HG03571 (cell line): ENCODE data around the gene MCU.
"Not testable (repeated sequence)": the region's sequence is repeated elsewhere in the genome, so short reads cannot be mapped to it uniquely, and the experiment has no call there.

Source experiments
- ATAC-seq: cut with Tn5 transposase; IDR thresholded peaks from one replicate; pipeline ENCODE4 v1.9.1; 2021; ENCODE audit not compliant: unreplicated experiment

The MCU gene, protein sequence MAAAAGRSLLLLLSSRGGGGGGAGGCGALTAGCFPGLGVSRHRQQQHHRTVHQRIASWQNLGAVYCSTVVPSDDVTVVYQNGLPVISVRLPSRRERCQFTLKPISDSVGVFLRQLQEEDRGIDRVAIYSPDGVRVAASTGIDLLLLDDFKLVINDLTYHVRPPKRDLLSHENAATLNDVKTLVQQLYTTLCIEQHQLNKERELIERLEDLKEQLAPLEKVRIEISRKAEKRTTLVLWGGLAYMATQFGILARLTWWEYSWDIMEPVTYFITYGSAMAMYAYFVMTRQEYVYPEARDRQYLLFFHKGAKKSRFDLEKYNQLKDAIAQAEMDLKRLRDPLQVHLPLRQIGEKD

DNA sequence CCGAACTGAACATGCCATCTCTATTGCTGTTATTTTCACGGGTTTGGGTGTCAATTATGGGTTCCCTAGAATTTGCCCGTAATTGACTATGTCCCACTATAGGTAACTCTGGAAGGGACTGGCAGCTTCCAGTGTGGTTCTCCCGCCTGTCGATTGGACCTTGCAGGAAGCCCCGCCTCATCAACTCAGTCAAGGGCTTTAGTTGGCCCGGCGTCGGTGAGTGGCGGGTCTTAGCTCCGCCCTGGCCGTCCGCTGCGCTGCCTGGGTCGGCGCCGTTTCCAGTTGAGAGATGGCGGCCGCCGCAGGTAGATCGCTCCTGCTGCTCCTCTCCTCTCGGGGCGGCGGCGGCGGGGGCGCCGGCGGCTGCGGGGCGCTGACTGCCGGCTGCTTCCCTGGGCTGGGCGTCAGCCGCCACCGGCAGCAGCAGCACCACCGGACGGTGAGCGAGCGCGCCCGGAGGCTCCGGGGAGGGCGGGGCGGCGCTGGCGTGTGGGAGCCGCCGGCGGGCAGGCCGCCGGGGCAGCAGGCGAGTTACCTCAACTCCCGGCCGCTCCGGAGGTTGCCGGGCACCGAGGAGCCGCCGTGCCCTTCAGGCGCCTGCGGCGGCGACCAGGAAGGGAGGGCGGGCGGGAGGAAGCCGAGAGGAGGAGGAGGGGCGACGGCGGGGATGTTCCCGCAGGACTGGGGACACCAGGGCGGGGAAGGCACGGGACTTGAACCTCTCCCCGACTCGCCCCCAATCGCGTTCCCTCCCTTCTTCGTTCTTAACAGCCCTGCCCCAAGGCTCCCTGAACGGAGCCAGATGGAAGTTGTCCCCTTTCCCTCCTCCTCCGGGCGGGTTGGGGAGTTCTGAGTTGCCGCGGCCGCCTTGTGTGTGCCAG is at the start of gene MCU:
MCU (plus strand) TSS at position 281 of the 881 bp plus-strand sequence; CDS start at position 290, 9 bp downstream.
- peak; percentile 86 for ATAC-seq

DNA sequence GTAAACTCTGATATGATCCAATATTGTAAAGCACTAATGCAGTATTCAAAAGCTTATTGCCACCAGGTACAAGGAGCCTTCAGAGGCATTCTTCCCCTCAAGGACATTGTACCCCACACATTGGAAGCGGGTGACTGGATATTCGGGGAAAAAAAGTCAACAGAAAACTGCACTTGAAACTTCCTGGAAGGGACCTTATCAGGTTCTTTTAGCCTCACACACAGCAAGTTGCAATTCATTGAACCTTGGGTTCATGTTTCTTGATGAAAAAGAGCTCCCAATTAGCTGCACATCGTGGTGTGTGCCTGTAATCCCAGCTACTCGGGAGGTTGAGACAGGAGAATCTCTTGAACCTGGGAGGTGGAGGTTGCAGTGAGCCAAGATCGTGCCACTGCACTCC is 49.6 kb upstream of the MCU start:
- no peak for ATAC-seq

DNA sequence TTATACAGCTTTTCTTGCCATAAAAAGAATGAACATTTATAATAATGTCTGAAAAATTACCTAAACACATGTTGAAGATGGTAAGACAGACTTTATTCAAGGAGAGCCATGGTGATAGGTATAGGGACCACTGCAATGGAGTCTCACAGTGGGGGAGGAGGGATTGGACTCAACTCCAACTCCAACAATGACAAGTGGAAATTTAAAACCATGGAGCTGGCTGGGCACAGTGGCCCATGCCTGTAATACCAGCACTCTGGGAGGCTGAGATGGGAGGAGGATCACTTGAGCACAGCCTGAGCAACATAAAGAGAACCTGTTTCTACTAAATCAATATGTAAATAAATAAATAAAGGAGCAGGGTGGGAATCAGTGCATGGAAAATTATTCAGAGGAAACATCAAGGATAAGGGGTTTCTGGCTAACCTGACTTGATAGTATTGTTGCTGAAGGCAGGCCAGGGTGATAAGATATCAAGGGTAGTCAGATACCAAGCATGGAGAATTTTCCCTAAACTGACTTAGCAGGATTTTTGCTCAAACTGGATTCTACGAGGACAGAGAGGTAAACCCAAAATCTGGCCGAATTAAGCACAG is 46.6 kb upstream of the MCU start:
- ATAC-seq = no peak

DNA sequence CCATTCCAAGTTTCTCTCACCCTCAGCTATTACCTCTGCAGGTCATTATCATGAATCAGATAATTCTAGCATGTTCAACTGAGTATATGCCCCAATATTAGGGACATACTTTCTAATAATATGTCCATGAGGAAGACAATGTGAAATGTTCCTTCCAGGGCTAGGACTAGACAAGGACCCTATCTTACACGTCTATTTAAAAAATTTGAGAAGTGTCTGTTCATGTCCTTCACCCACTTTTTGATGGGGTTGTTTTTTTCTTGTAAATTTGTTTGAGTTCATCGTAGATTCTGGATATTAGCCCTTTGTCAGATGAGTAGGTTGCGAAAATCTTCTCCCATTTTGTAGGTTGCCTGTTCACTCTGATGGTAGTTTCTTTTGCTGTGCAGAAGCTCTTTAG is 45.0 kb upstream of the MCU start:
- ATAC-seq = not testable (repeated sequence)

DNA sequence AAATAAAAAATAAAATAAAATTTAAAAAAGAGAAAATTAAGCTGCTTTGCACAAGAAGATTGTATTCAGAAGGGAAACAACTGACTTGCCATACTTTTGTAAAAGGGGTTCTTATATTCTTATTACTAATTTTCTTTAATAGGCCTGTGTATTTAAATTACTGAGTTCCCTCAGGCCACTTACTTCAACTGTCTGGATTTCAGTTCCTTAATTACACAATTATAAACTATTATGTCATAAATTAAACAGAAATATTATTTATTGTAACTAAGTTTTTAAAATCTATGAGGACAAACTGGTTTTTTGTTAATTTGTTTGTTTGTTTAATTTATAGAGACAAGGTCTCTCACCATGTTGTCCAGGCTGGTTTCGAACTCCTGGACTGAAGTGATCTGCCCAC is 43.6 kb upstream of the MCU start:
- ATAC-seq = no peak

DNA sequence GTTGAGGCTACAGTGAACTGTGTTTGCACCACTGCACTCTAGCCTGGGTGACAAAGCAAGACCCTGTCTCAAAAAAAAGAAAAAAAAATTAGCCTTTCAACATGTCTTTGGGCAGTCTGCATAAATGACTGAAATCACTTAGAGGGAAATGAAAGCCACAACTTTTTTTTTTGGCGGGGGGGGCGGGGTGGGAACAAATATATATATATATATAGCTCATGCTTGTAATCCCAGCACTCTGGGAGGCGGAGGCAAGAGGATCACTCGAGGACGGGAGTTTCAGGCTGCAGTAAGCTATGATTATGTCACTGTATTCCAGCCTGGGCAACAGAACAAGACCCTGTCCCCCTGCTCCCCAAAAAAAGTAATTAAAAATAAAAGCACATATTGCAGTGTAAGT is 42.7 kb upstream of the MCU start:
- no peak for ATAC-seq

DNA sequence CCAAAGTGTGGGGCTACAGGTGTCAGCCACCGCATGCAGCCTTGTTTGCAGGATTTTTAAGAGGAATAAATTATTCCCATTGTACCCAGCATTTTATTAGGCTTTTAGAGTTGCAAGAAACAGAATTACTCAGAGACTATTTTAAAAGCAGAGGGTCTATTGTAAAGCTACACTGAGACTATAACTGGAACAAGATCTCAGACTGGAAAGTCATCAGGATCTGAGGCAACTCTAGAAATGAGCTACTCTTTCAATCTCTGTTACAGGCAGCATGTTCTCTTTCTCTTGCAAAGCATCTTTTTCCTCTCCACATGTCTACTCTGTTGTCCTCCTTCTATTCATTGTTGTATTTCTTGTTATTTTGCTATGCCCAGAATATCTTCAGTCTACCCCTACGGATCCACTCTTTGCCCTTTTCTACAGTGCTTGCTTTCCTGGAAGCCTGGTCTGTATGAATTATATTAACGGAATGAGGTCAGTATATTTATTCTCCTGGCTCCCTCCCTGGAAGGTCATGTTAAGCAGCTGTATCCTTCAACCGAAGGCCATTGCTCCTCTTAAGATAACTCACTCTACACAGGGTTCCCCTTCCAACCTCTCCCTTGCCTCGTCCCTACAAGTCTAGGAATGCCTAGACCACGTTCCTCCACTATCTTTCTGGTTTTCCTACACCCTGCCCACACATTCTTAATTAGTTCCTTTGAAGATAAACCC is 38.4 kb upstream of the MCU start:
- ATAC-seq = no peak

DNA sequence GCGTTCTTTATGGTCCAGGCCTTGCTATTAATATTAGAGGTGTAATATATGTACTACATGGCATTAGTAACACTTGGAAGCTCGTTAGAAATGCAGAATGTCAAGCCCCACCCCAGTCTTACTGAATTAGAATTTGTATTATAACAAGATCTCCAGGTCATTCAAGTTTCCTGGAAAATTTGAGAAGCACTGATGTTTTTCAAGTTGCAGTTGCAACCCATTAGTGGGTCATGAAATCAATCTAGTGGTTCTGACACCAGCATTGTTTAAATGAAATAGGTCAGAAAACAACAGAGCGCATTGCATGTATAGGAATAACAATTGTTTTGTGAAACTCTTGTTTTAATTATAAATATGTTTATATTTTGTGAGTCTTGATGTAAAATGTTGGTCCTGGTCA is 37.2 kb upstream of the MCU start:
- no peak for ATAC-seq

DNA sequence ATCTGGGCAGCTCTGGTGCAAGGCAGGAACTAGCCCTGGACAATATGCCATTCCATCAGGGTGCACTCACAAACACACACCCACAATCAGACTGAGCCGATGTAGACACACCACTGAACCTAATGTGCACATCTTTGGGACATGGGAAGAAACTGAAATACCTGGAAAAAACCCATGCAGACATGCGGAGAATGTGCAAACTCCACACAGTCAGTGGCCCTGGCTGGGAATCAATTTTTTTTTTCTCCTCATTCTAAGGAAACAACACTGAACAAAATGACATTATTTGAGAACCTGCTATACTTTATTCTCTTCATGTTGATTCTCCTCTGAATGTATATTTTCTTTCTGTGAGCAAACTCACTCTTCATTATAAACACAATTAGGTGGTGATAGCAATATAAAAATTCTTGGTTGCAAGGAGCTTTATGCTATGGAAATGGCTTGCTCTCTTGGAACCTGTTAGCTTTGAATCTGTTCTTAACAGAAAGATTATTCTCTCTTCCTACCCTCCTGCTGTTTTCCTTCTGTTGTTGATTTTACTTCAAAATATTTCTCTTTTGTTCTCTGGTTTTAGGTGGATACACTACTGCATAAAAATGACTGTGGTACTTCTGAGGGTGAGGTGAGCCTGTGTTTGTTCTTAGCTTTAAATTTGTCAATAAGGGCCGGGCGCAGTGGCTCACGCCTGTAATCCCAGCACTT is 33.1 kb upstream of the MCU start:
- ATAC-seq = no peak

DNA sequence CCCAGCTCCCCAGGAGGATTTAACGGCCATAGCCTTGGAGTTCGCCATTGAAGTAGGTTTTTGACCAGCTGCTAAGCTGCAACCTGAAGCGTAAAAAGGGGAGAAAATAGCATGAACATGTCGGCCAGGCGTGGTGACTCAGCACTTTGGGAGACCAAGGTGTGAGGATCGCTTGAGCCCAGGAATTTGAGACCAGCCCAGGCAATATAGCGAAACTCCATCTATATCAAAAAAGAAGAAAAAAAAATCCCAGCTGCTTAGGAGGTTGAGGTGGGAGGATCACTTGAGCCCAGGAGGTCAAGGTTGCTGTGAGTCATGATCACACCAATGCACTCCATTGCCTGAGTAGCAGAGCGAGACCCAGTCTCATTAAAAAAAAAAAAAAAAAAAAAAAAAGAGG is 32.2 kb upstream of the MCU start:
- no peak for ATAC-seq

DNA sequence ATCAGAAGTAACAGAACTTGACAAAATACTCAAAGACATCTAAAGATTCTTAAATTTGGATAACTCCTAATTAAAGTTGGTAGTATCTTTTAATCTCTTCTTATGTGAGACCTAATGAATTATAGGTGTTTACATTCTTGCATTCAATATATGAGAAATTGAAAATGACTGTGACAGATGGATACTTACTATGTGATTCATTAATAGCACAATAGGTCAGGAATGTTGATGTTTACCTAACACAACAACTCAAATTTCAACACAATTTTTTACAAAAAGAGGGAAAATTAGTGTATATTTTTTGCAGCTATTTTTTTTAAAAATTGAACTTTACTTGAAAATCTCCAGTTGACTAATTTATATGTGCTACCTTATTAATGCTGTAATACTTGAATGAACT is 31.7 kb upstream of the MCU start:
- ATAC-seq = no peak

DNA sequence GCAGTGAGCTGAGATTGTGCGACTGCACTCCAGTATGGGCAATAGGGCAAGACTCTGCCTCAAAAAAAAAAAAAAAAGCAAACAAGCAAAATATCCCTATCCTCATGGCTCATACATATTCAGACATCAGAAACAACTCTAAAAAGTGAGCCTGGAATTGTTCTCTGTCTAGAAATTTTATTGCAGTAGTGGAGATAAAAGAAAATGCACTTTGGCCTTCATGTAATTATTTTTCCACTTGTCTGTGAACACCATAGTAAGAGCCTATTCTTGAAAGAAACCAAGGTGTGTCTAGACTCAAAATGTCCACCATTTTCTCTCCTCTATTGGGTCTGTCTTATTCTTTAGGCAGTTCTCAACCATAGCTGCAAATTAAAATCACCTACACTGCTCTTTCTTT is 30.5 kb upstream of the MCU start:
- ATAC-seq = no peak

DNA sequence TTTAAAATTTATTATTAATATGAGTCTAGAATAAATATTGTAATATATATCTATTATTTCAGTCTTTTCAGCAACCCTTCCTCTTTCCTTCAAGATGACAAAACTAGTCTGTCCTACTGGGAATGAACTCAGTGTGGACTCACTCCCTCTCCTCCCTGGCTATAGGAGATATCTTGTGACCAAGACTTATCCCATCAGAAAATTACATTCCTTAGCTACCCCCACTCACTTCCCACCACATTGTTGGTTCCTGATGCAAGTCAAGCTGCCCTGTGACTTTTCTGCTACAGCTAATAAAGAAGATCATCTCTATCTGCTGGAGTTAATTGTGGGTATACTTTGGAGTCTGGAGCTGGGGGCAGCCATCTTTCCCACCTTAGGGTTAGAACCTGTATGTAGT is 28.0 kb upstream of the MCU start:
- no peak for ATAC-seq

DNA sequence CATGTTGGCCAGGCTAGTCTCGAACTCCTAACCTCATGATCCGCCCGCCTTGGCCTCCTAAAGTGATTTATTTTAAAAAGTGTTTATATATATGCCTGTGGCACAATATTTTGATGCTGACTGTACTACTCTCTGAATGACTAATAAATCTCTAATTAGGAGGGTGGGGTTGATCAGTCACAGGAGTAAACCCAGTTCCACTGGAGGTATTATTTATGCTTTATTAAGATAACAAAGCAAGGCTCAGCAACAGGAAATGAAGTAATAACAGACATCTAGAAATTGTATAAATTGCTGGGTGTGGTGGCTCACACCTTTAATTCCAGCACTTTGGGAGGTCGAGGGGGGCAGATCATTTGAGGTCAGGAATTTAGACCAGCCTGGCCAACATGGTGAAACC is 26.0 kb upstream of the MCU start:
- no peak for ATAC-seq

DNA sequence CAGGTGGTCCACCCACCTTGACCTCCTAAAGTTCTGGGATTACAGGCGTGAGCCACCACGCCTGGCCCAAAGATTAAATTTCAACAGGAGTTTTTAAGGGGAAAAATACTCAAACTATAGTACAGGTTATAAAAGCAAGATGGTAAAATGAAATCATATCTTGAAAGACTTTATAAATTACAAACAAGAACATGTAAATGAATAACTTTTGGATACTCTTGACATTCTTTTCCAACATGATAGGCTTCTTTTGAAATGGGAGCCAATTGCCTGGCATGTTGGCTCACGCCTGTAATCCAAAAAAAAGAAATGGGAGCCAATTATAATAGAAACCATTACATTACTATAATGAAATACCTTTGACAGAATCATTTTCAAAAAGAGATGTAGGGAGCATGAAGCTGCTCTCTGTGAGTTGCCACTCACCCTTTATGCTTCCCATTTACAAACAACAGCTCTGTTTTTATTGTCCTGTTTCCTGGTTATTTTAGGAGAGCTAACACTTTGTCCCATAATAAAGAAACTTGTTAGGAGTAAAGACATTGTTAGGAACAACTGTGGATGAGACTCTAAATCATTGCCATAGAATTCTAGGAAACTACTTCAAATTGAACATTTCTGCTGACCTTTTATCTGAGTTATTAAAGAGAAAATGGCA is 24.6 kb upstream of the MCU start:
- no peak for ATAC-seq

DNA sequence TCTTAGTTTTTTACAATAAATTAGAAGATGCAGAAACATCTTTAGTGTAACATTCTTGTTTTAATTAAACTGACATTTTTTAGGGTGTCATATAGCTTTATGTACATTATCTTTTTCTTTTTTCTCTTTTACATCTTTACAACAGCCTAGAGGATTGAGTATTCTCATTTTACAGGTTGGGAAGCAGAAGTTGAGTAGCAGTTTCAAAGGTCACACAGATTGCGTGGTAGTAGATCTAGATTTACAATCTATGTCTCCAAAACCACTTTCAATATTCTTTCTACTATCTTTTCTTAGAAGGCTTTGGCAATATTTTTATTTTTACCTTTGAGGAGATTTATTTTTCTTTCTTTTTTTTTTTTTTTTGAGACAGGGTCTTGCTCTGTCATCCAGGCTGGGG is 18.7 kb upstream of the MCU start:
- no peak for ATAC-seq

DNA sequence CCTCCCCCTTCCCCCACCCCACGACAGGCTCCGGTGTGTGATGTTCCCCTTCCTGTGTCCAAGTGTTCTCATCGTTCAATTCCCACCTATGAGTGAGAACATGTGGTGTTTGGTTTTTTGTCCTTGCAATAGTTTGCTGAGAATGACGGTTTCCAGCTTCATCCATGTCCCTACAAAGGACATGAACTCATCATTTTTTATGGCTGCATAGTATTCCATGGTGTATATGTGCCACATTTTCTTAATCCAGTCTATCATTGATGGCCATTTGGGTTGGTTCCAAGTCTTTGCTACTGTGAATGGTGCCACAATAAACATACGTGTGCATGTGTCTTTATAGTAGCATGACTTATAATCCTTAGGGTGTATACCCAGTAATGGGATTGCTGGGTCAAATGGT is 17.8 kb upstream of the MCU start:
- not testable (repeated sequence) for ATAC-seq

DNA sequence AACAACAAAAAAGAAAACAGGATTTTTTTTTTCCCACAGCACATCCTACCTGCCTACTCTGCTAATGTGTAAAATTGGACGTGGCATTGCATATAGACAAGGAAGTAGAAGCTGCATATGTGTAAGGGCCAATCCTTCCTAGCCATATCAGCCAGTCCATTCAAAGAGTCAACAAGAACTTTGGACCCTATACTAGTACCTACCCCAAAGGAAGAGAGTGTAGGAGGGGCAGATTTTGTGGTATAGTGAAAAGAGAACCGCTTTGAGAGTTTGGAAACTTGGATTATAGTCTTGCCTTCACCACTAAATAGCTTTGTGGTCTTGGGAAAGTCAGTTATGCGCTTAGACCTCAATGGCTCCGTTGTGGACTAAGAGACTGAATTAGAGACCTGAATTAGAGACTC is 12.1 kb upstream of the MCU start:
- no peak for ATAC-seq

DNA sequence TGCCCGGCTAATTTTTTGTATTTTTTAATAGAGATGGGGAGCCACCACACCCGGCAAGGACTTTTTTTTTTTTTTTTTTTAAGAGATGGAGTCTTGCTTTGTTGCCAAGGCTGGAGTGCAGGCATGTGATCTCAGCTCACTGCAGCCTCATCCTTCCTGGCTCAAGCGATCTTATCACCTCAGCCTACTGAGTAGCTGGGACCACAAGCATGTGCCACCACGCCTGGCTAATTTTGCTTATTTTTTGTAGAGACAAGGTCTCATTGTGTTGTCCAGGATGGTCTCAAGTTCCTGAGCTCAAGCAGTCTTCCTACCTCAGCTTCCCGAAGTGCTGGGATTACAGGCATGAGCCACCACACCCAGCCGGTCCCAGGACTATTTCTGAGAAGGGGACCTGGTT is 9.3 kb upstream of the MCU start:
- ATAC-seq = no peak

DNA sequence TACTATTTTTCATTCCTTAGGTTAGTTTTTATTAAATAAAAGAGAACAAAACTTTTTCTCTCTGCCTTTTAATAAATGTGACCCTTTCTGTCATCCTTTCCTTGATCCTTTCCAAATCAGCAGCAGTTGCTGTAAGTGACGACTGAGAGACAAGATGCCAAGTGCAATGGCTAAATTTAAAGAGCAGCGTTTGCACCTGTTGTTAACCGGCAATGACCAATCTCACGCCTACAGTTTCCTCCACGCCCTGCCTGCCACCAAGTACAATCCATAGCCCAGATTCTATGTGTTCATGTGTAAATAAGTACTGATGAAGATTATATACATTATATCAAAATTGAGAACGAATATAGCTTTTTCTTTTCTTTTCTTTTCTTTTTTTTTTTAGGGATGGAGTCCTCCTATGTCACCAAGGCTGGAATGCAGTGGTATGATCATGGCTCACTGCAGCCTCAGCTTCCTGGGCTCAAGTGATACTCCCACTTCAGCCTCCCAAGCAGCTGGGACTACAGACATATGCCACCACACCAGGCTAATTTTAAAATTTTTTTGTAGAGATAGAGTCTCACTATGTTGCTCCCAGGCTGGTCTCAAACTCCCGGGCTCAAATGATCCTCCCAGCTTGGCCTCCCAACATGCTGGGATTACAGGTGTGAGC is 6.5 kb upstream of the MCU start:
- ATAC-seq = no peak
